GM18519 (cell line): ENCODE results near the gene SPATA1.
"Not testable (repeated sequence)": the region's sequence is repeated elsewhere in the genome, so short reads cannot be mapped to it uniquely, and the experiment has no call there.

Source experiments
- ATAC-seq: cut with Tn5 transposase; IDR thresholded peaks from one replicate; pipeline ENCODE4 v1.9.1; 2021; ENCODE audit warnings: mild to moderate bottlenecking, moderate library complexity; ENCODE audit not compliant: unreplicated experiment, low FRiP score

The SPATA1 gene

GRCh38 chr1:84585803-84586202, 79.6 kb downstream of the SPATA1 start:
- ATAC-seq = no peak

- ATAC-seq = no peak
These were observed 80.9 kb downstream of the SPATA1 start for GRCh38 chr1:84587099-84587498.

GRCh38 chr1:84594959-84595358, 88.8 kb downstream of the SPATA1 start:
- not testable (repeated sequence) for ATAC-seq

- ATAC-seq = no peak
These were observed 90.8 kb downstream of the SPATA1 start for GRCh38 chr1:84597011-84597410.

- no peak for ATAC-seq
These were observed 92.2 kb downstream of the SPATA1 start for GRCh38 chr1:84598418-84598817.

GRCh38 chr1:84598846-84599741, 92.9 kb downstream of the SPATA1 start:
- peak; percentile 82 for ATAC-seq

GRCh38 chr1:84600796-84601195, 94.6 kb downstream of the SPATA1 start:
- ATAC-seq = no peak

- ATAC-seq = no peak
These were observed 97.0 kb downstream of the SPATA1 start for GRCh38 chr1:84603223-84603622.

- no peak for ATAC-seq
These were observed 98.0 kb downstream of the SPATA1 start for GRCh38 chr1:84603941-84604830.

- ATAC-seq = no peak
These were observed 99.0 kb downstream of the SPATA1 start for GRCh38 chr1:84605157-84605556.

- no peak for ATAC-seq
These were observed 100.8 kb downstream of the SPATA1 start for GRCh38 chr1:84606977-84607376.

GRCh38 chr1:84611091-84611490, 104.9 kb downstream of the SPATA1 start:
- ATAC-seq = no peak

- no peak for ATAC-seq
These were observed 105.6 kb downstream of the SPATA1 start for GRCh38 chr1:84611796-84612195.

GRCh38 chr1:84613026-84613425, 106.8 kb downstream of the SPATA1 start:
- ATAC-seq = no peak

- ATAC-seq = no peak
These were observed 107.7 kb downstream of the SPATA1 start for GRCh38 chr1:84613887-84614286.

- no peak for ATAC-seq
These were observed 109.6 kb downstream of the SPATA1 start for GRCh38 chr1:84615790-84616189.
